ENCODE measurements around the gene KIAA0586. TPM values are rescaled to one million over a fixed set of nuclear protein-coding genes. Genes with fewer than 3 reads are reported as not detected.

KIAA0586 gene
- polyA plus RNA-seq, 1 experiment: 9.4 TPM

- no peak for TF ChIP-seq CTCF (IDR thresholded peaks at IDR 0.05; ENCODE audit: insufficient read depth, low read depth, low read length)
- H3K4me3 ChIP-seq (ENCODE audit: low read depth, low read length): no peak overlapping the region
- H3K36me3 ChIP-seq (ENCODE audit: control insufficient read depth, insufficient read depth, low read length): no peaks in the 10 kb centered on the region
- DNase-seq (ENCODE audit: low read depth): no peak
- CTCF ChIA-PET: interaction anchor here (1.0 kb wide), 1 partner anchor 40 kb away, joined by 3 read pairs; no protein-coding TSS in a partner anchor
- H3K27me3 ChIP-seq (ENCODE audit: control insufficient read depth, insufficient read depth, low read length): no peaks in the 10 kb centered on the region
- POLR2A ChIA-PET: no interaction called here
Measured at GRCh38 chr14:58540749-58541632, 113.5 kb downstream of the KIAA0586 start.

- no peak for TF ChIP-seq CTCF (IDR thresholded peaks at IDR 0.05; ENCODE audit: insufficient read depth, low read depth, low read length)
- no peak for DNase-seq (ENCODE audit: low read depth)
- CTCF ChIA-PET: no interaction called here
- Histone ChIP-seq H3K4me3 (ENCODE audit: low read depth, low read length) (no peak overlapping the region), H3K27me3 (ENCODE audit: control insufficient read depth, insufficient read depth, low read length) (no peaks in the 10 kb centered on the region), H3K36me3 (ENCODE audit: control insufficient read depth, insufficient read depth, low read length) (no peaks in the 10 kb centered on the region)
- POLR2A ChIA-PET: no interaction called here
Measured at GRCh38 chr14:58541633-58542022, 114.1 kb downstream of the KIAA0586 start.

GRCh38 chr14:58543253-58543652, 115.7 kb downstream of the KIAA0586 start:
- ChIA-PET CTCF (interaction anchor here (0.6 kb wide), 1 partner anchor 9 kb away, joined by 4 read pairs; no protein-coding TSS in a partner anchor), POLR2A (no interaction called here)
- DNase-seq (ENCODE audit: low read depth): no peak
- no peaks in the 10 kb centered on the region for H3K27me3 ChIP-seq (ENCODE audit: control insufficient read depth, insufficient read depth, low read length)
- no peak for TF ChIP-seq CTCF (IDR thresholded peaks at IDR 0.05; ENCODE audit: insufficient read depth, low read depth, low read length)
- no peaks in the 10 kb centered on the region for H3K36me3 ChIP-seq (ENCODE audit: control insufficient read depth, insufficient read depth, low read length)
- H3K4me3 ChIP-seq (ENCODE audit: low read depth, low read length): no peak overlapping the region

GRCh38 chr14:58547649-58548048, 120.1 kb downstream of the KIAA0586 start:
- TF ChIP-seq CTCF (IDR thresholded peaks at IDR 0.05; ENCODE audit: insufficient read depth, low read depth, low read length): no peak
- no peak overlapping the region for H3K4me3 ChIP-seq (ENCODE audit: low read depth, low read length)
- ChIA-PET POLR2A (no interaction called here), CTCF (no interaction called here)
- no peaks in the 10 kb centered on the region for H3K27me3 ChIP-seq (ENCODE audit: control insufficient read depth, insufficient read depth, low read length)
- DNase-seq (ENCODE audit: low read depth): no peak
- no peaks in the 10 kb centered on the region for H3K36me3 ChIP-seq (ENCODE audit: control insufficient read depth, insufficient read depth, low read length)

GRCh38 chr14:58549105-58549757, 121.7 kb downstream of the KIAA0586 start:
- no peak for TF ChIP-seq CTCF (IDR thresholded peaks at IDR 0.05; ENCODE audit: insufficient read depth, low read depth, low read length)
- Histone ChIP-seq H3K27me3 (ENCODE audit: control insufficient read depth, insufficient read depth, low read length) (no peaks in the 10 kb centered on the region), H3K4me3 (ENCODE audit: low read depth, low read length) (no peak overlapping the region), H3K36me3 (ENCODE audit: control insufficient read depth, insufficient read depth, low read length) (no peaks in the 10 kb centered on the region)
- CTCF ChIA-PET: interaction anchor here (1.4 to 1.7 kb wide), 2 partner anchors 10 to 48 kb away, joined by 3 to 4 read pairs; no protein-coding TSS in a partner anchor
- DNase-seq (ENCODE audit: low read depth): no peak
- POLR2A ChIA-PET: interaction anchor here (0.7 kb wide), 1 partner anchor 392 kb away, joined by 6 read pairs; no protein-coding TSS in a partner anchor
